ENCODE results near the gene TCTA. TPM values are rescaled to one million over a fixed set of nuclear protein-coding genes. Genes with fewer than 3 reads are reported as not detected.

The TCTA gene
- total RNA-seq, 1 experiment from 2014 or later = 11.5 TPM

GRCh38 chr3:49410066-49410845 lies 2.0 kb upstream of the TCTA start:
- Mint-ChIP-seq H3K36me3 (peaks cover 7% of the 10 kb centered on the region; the same call in 1 of the 2 replicates), H3K9me3 (no peaks in the 10 kb centered on the region), H3K27ac (peak overlapping the region; percentile 97), H3K4me1 (peaks cover 47% of the 10 kb centered on the region), H3K27me3 (ENCODE audit: low read depth) (no peaks in the 10 kb centered on the region), H3K4me3 (peak overlapping the region; percentile 97)
- CTCF ChIA-PET = interaction anchor here (0.7 to 2.3 kb wide), 2 partner anchors 12 to 39 kb away, joined by 3 to 15 read pairs; partner anchors contain the start of gene AMT
- DNase-seq (ENCODE audit: low spot score) (no peak), ATAC-seq (no peak)
- POLR2A ChIA-PET = interaction anchor here (1.4 kb wide), 1 partner anchor 13 kb away, joined by 5 read pairs; no protein-coding TSS in a partner anchor
- TF ChIP-seq E2F1 (CRISPR knock-in tag; IDR thresholded peaks at IDR 0.05) = no peak
- no peak for TF ChIP-seq HMGA2 (CRISPR knock-in tag; IDR thresholded peaks at IDR 0.05)
- TF ChIP-seq STAT6 (CRISPR knock-in tag; conservative IDR thresholded peaks at IDR 0.05; ENCODE audit: low read depth) = no peak
- TF ChIP-seq FOXK1 (CRISPR knock-in tag; IDR thresholded peaks at IDR 0.05) = no peak
- no peak for TF ChIP-seq ZNF416 (CRISPR knock-in tag; IDR thresholded peaks at IDR 0.05)

GRCh38 chr3:49410846-49411534 lies 1.2 kb upstream of the TCTA start:
- H3K4me3 Mint-ChIP-seq = peak overlapping the region; percentile 97
- ATAC-seq (no peak), DNase-seq (ENCODE audit: low spot score) (no peak)
- TF ChIP-seq USF2 (CRISPR knock-in tag; IDR thresholded peaks at IDR 0.05) (no peak), EMX1 (CRISPR knock-in tag; IDR thresholded peaks at IDR 0.05) (0 out of 2 replicates have a peak, but pooled peaks have one; percentile 13)
- ChIA-PET CTCF (interaction anchor here (0.7 to 2.3 kb wide), 5 partner anchors 11 to 240 kb away, joined by 3 to 15 read pairs (median 5); partner anchors contain the start of genes AMT, KLHDC8B and USP4), POLR2A (interaction anchor here (0.6 to 2.2 kb wide), 6 partner anchors 12 to 1751 kb away, joined by 3 to 16 read pairs (median 7); partner anchors contain the start of genes NICN1, QRICH1 and USP4)
- H3K27me3 Mint-ChIP-seq (ENCODE audit: low read depth) = no peaks in the 10 kb centered on the region
- H3K4me1 Mint-ChIP-seq = peaks cover 40% of the 10 kb centered on the region
- peak overlapping the region; percentile 97 for H3K27ac Mint-ChIP-seq
- H3K36me3 Mint-ChIP-seq = peaks cover 4% of the 10 kb centered on the region; the same call in 1 of the 2 replicates
- no peaks in the 10 kb centered on the region for H3K9me3 Mint-ChIP-seq

DNA sequence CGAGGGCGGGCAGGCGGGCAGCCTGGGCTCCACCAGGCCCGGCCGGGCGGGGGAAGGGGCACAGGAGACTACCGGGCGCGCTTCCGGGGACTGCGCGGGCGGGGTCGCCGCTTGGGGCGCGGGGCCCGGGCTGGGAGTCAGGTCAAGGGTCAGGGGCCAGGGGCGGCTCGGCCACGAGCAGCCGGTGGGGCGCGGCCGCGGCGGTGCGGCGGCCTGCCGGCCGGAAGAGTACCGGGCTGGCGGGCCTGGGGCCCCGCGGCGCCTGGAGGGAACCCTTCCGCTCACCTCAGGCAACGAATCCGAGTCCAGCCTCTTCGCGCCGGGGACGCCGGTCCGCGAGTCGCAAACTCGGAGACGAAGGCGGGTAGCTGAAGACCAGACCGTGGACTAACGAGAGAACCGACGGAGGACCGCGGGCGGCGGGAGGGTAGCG lies 672 bp upstream of the TCTA start:
- no peak overlapping the region; the same call in 1 of the 2 replicates for H3K27ac Mint-ChIP-seq
- TF ChIP-seq JUN (CRISPR knock-in tag; IDR thresholded peaks at IDR 0.05) (no peak), JAZF1 (CRISPR knock-in tag; IDR thresholded peaks at IDR 0.05) (no peak), CREM (CRISPR knock-in tag; IDR thresholded peaks at IDR 0.05) (0 out of 2 replicates have a peak, but pooled peaks have one; percentile 43), ESRRA (CRISPR knock-in tag; IDR thresholded peaks at IDR 0.05; ENCODE audit: borderline replicate concordance) (0 out of 2 replicates have a peak, but pooled peaks have one; percentile 44), SP1 (CRISPR knock-in tag; conservative IDR thresholded peaks at IDR 0.05) (no peak), NFATC4 (CRISPR knock-in tag; IDR thresholded peaks at IDR 0.05) (no peak), GTF2I (CRISPR knock-in tag; conservative IDR thresholded peaks at IDR 0.05) (no peak), ZNF138 (CRISPR knock-in tag; conservative IDR thresholded peaks at IDR 0.05) (no peak), ETV6 (CRISPR knock-in tag; IDR thresholded peaks at IDR 0.05) (no peak)
- TF ChIP-seq, protein P1, sequence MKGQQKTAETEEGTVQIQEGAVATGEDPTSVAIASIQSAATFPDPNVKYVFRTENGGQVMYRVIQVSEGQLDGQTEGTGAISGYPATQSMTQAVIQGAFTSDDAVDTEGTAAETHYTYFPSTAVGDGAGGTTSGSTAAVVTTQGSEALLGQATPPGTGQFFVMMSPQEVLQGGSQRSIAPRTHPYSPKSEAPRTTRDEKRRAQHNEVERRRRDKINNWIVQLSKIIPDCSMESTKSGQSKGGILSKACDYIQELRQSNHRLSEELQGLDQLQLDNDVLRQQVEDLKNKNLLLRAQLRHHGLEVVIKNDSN (CRISPR knock-in tag; IDR thresholded peaks at IDR 0.05) = no peak
- TF ChIP-seq, protein P2, sequence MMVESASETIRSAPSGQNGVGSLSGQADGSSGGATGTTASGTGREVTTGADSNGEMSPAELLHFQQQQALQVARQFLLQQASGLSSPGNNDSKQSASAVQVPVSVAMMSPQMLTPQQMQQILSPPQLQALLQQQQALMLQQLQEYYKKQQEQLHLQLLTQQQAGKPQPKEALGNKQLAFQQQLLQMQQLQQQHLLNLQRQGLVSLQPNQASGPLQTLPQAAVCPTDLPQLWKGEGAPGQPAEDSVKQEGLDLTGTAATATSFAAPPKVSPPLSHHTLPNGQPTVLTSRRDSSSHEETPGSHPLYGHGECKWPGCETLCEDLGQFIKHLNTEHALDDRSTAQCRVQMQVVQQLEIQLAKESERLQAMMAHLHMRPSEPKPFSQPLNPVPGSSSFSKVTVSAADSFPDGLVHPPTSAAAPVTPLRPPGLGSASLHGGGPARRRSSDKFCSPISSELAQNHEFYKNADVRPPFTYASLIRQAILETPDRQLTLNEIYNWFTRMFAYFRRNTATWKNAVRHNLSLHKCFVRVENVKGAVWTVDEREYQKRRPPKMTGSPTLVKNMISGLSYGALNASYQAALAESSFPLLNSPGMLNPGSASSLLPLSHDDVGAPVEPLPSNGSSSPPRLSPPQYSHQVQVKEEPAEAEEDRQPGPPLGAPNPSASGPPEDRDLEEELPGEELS (CRISPR knock-in tag; IDR thresholded peaks at IDR 0.05) = peak; percentile 28; the same call in 1 of the 2 replicates
- TF ChIP-seq, protein P3, sequence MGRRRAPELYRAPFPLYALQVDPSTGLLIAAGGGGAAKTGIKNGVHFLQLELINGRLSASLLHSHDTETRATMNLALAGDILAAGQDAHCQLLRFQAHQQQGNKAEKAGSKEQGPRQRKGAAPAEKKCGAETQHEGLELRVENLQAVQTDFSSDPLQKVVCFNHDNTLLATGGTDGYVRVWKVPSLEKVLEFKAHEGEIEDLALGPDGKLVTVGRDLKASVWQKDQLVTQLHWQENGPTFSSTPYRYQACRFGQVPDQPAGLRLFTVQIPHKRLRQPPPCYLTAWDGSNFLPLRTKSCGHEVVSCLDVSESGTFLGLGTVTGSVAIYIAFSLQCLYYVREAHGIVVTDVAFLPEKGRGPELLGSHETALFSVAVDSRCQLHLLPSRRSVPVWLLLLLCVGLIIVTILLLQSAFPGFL (CRISPR knock-in tag; IDR thresholded peaks at IDR 0.05; ENCODE audit: borderline replicate concordance) = no peak

More for the DNA sequence above, 672 bp upstream of the TCTA start:
- H3K4me3 Mint-ChIP-seq = peak overlapping the region; percentile 97
- no peaks in the 10 kb centered on the region for H3K27me3 Mint-ChIP-seq (ENCODE audit: low read depth)
- H3K36me3 Mint-ChIP-seq = peaks cover 4% of the 10 kb centered on the region; the same call in 1 of the 2 replicates
- H3K4me1 Mint-ChIP-seq = peaks cover 40% of the 10 kb centered on the region
- DNase-seq (ENCODE audit: low spot score) (peak; percentile 66), ATAC-seq (peak; percentile 25)
- ChIA-PET CTCF (interaction anchor here (0.8 to 2.3 kb wide), 6 partner anchors 11 to 240 kb away, joined by 3 to 15 read pairs (median 5); partner anchors contain the start of genes AMT, KLHDC8B and USP4), POLR2A (interaction anchor here (0.6 to 2.2 kb wide), 7 partner anchors 11 to 1750 kb away, joined by 3 to 16 read pairs (median 5); partner anchors contain the start of genes NICN1, QRICH1 and USP4)
- H3K9me3 Mint-ChIP-seq = no peaks in the 10 kb centered on the region

Data from WTC11 (cell line).